ENCODE data around the gene TMEM39A.

The TMEM39A gene, protein sequence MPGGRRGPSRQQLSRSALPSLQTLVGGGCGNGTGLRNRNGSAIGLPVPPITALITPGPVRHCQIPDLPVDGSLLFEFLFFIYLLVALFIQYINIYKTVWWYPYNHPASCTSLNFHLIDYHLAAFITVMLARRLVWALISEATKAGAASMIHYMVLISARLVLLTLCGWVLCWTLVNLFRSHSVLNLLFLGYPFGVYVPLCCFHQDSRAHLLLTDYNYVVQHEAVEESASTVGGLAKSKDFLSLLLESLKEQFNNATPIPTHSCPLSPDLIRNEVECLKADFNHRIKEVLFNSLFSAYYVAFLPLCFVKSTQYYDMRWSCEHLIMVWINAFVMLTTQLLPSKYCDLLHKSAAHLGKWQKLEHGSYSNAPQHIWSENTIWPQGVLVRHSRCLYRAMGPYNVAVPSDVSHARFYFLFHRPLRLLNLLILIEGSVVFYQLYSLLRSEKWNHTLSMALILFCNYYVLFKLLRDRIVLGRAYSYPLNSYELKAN

GRCh38 chr3:119463171-119464169 is at the start of gene TMEM39A:
Gene TMEM39A, minus strand, starts transcription at chr3:119463615. Its CDS starts 1,541 bp downstream, at chr3:119462074.
- peak; percentile 94 for DNase-seq

GRCh38 chr3:119510690-119511089 is 47.3 kb upstream of the TMEM39A start:
- no peak for DNase-seq

- DNase-seq = no peak
Observed at GRCh38 chr3:119508172-119508845, 44.9 kb upstream of the TMEM39A start.

DNA sequence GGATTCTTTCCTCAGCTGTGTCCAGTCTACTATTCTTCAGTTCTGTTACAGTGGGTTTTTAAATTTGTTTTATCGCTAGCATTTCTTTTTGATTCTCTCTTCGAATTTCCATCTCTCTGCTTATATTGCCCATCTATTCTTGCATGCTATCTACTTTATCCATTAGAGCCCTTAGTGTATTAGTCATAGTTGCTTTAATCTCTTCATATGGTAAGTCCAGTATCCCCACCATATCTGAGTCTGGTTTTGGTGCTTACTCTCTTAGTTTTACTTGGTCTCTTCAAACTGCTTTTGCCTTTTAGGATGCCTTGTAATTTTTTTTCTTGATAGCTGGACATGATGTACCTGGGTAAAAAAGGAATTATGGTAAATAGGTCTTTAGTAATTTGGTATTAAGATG is 44.0 kb upstream of the TMEM39A start:
- DNase-seq = no peak

GRCh38 chr3:119506631-119507030 is 43.2 kb upstream of the TMEM39A start:
- no peak for DNase-seq

- no peak for DNase-seq
Observed at GRCh38 chr3:119500901-119501300, 37.5 kb upstream of the TMEM39A start.

DNA sequence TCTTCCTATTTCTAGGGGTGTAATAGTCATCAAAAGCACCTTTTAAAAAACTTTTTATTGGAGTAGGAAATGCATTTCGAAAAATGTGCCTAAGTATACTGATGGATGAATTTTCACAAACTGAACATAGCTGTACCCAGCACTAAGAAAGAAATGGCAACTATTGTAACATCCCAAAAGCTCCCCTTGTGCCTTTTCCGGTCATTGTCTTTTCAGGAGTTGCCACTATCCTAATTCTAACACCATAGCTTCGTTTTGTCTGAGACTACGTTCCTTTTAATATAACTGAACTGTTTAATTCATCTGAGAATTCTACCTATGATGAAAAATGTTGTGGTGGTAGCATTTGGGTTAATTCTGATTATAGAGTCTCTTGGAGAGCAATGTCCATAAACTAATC is 36.9 kb upstream of the TMEM39A start:
- no peak for DNase-seq

- DNase-seq = peak; percentile 87
Observed at GRCh38 chr3:119498186-119499011, 35.0 kb upstream of the TMEM39A start, which contains the start of gene TIMMDC1. Gene TIMMDC1, plus strand, starts transcription at chr3:119498547. Its CDS starts 187 bp downstream, at chr3:119498734.

DNA sequence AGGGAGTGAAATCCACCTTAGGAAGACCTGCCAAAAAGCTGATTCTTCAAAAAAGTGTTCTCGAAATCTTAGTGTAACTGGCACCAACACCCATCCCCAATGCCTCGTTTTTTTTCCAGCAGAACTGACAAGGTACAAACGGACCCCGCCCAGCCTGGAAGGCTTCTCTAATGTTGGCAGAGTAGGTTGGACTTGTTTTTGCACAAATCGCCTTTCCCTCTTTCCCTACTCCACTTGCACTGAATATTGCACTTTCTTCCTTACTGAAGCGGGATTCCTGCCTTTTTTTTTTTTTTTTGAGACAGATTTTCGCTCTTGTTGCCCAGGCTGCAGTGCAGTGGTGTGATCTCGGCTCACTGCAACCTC is 34.4 kb upstream of the TMEM39A start:
- no peak for DNase-seq

DNA sequence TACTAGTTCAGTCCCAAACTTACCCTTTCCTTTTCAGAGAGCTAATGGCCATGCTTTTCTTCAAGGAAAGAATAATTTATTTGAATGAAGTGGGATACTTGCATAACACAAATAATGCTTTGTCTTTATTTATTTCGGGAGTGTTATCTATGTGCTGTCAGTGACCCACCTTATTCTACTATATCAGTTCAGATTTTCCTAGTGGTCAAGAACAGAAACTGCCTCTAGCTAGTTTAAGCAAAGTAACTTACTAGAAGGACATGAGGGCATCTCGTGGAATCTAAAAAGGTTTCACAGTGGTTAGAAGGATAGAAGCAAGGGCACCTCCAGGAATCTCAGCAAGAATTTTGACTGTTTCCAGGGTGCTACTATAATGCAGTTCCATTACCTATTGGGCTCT is 31.2 kb upstream of the TMEM39A start:
- no peak for DNase-seq

- no peak for DNase-seq
Observed at GRCh38 chr3:119492810-119493209, 29.4 kb upstream of the TMEM39A start.

DNA sequence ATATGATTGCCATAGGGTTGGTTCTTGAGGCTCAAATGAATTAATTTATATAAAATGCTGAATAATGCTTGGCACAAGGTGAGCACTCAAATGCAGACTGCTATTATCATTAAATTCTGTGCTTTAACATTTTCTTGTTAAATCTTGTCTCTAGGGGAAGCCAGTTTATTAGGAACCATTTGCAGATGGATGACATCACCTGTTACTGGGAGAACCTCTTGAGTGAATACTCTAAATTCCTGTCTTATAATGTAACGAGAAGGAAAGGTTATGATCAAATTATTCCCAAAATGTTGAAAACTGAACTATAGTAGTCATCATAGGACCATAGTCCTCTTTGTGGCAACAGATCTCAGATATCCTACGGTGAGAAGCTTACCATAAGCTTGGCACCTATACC is 28.7 kb upstream of the TMEM39A start:
- no peak for DNase-seq

DNA sequence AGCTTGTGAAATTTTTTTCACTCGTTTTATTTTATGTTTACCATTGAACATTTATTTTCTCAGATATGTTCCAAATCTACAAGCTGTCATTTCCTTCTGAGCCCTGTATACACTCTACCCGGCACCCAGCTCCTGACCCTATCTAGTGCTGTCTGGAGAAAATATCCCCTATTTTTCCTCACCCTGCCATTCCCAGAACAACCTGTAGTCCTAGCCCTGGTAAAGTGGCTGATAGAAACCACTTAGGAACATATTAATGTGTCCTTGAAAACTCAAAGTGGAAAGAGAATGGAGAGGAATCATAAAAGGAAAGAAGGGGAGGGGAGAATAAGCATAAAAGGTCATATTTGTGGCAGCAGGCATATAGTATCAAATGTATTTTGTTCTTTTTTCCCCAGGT is 26.7 kb upstream of the TMEM39A start:
- DNase-seq = no peak

GRCh38 chr3:119485563-119485962 is 22.1 kb upstream of the TMEM39A start:
- no peak for DNase-seq

DNA sequence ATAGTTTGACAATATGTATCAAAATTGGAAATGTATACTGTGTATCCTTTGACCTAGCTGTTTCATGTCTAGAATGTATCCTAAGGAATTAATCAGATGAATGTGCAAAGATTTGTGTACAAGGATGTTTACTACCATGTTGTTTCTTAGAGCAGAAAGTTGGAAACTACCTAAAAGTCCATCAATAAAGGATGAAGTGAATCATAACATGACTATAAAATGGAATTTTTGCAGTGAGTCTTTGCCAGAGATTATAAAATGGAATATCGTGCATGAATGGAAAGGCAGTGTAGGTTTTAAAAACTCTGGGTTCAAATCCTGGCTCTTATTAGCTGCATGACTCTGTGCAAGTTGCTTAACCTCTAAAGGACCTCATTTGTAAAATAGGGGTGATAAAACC is 19.7 kb upstream of the TMEM39A start:
- DNase-seq = no peak

- DNase-seq = no peak
Observed at GRCh38 chr3:119481079-119481478, 17.7 kb upstream of the TMEM39A start.

DNA sequence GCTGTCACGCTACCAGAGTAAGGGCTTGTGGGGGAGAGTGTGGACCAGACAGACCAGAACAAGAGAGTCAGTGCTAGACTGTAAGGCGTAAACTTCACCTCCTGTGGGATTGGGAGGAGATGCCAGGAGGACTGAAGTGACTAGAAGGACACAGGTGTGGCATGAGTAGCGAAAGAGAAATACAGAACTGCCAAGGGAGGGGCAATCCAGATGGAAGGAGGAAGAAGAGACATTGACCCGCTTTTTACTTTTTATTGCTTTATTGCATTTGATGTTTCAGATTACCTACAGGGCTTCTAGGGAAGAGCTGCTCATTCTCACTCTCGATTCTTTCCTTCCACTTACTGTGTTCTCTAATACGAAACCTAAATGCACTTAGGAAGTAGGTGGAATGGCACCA is 7.5 kb upstream of the TMEM39A start:
- DNase-seq = no peak

DNA sequence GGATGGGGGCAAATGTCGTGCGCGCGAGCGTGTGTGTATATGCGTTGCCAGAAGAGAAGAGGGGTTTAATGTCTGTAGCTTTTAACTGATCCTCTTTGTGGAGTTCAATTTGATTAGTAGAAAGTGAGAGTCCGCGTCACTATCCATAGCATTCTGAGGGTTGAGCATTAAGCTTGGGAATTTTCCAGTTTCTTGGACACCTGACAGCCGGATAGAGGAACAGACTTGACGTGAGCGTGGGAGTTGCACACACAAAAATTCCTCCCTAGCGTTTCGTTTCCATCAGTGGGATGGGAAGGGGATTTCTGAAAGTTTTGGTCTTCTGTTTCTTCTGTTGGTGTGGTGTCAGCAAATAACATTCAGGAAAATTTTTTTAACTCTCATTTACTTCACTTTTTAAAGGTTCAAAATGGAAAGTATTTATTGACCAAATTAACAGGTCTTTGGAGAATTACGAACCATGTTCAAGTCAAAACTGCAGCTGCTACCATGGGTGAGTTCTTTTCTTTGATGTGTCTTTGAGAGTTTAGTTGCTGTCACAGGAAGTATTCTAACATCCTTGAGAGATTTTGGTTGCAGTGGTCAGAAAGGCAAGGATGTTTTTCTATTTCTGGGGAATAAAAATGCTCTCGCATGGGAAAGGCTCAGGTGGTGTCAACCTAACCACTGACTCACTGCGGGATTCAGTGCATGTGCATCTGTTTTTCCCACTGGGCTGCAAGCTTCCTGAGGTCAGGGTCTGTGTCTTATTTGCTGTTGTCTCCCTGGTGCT is 6.2 kb upstream of the TMEM39A start:
- DNase-seq = peak; percentile 35

DNA sequence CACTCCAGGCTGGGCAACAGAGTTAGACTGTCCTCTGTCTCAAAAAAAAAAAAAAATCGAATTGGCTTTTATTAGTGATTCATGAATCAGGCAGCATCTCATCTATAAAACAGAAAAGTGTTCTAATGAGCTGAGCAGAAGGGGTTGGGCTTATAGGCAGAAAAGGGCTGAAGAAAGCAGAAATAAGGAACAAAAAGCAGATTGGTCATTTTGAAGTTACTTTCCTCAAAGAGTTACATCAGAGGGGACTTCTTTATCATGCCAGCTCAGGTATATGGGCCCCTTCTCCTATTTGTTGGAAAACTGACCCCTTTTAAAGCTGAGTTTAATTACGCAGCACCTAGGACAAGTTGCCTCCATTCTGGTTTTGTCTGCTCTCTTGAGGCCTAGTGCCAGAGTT is 4.6 kb upstream of the TMEM39A start:
- DNase-seq = no peak

GRCh38 chr3:119457246-119457645 is 6.2 kb downstream of the TMEM39A start:
- DNase-seq = no peak

- no peak for DNase-seq
Observed at GRCh38 chr3:119456469-119456868, 6.9 kb downstream of the TMEM39A start.
